Caco-2 (cell line): ENCODE results near the gene S100P. TPM values are rescaled to one million over a fixed set of nuclear protein-coding genes. Genes with fewer than 3 reads are reported as not detected.

Experiments used
- BruUV-seq: library from RNA; stranded (reverse); fragments of 400-500 nt; replicated peaks from 2 replicates; lab custom pipeline; 2021; lab: Mats Ljungman, UMichigan
- CTCF ChIA-PET: fragments of 300-600 bp; sonication (Branson Sonifier 250); formaldehyde crosslinking; loops from one replicate; lab custom pipeline; 2022; ENCODE audit warnings: antibody characterized with exemption; lab: Charles Lee
- POLR2A ChIA-PET: fragments of 300-600 bp; sonication (Branson Sonifier 250); formaldehyde crosslinking; loops from one replicate; lab custom pipeline; 2022; ENCODE audit warnings: antibody characterized with exemption; lab: Charles Lee
- DNase-seq, 2 experiments: peaks; one replicate each; pipeline versions ENCODE4 v3.0.0 to v3.0.0-alpha.2; 2020 to 2022
- H3K27me3 ChIP-seq: replicated peaks from 2 replicates; pipeline ENCODE4 v1.6.0; 2011; ENCODE audit warnings: low read length; ENCODE audit not compliant: control insufficient read depth, insufficient read depth
- H3K36me3 ChIP-seq: 2 replicates; pipeline ENCODE4 v1.5.1; 2011; ENCODE audit warnings: low read length; ENCODE audit not compliant: control insufficient read depth, insufficient read depth
- H3K4me1 ChIP-seq: fragments of 250-450 bp; sonication (Bioruptor Pico); 2 replicates; pipeline ENCODE4 v1.5.1; 2020; ENCODE audit warnings: mild to moderate bottlenecking
- H3K4me3 ChIP-seq: 2 replicates; pipeline ENCODE4 v1.5.1; 2011; ENCODE audit warnings: low read depth, mild to moderate bottlenecking, control low read depth, low read length
- H3K9me3 ChIP-seq: fragments of 250-450 bp; sonication (Bioruptor Pico); 2 replicates; pipeline ENCODE4 v1.5.1; 2020; ENCODE audit warnings: mild to moderate bottlenecking, moderate library complexity
- H3K27ac Mint-ChIP-seq: one replicate; pipeline ENCODE4 v1.8.0; 2022; ENCODE audit warnings: mixed read lengths; ENCODE audit not compliant: unreplicated experiment
- H3K27me3 Mint-ChIP-seq: one replicate; pipeline ENCODE4 v1.8.0; 2022; ENCODE audit warnings: mixed read lengths; ENCODE audit not compliant: insufficient read depth, unreplicated experiment
- H3K36me3 Mint-ChIP-seq: one replicate; pipeline ENCODE4 v1.8.0; 2022; ENCODE audit warnings: mild to moderate bottlenecking, mixed read lengths; ENCODE audit not compliant: insufficient read depth, unreplicated experiment
- H3K4me1 Mint-ChIP-seq: one replicate; pipeline ENCODE4 v1.8.0; 2022; ENCODE audit warnings: low read depth, mixed read lengths; ENCODE audit not compliant: unreplicated experiment
- H3K4me3 Mint-ChIP-seq: one replicate; pipeline ENCODE4 v1.8.0; 2022; ENCODE audit warnings: mild to moderate bottlenecking, moderate library complexity, mixed read lengths; ENCODE audit not compliant: unreplicated experiment
- H3K9me3 Mint-ChIP-seq: one replicate; pipeline ENCODE4 v1.8.0; 2022; ENCODE audit warnings: mixed read lengths; ENCODE audit not compliant: unreplicated experiment
- intact Hi-C: fragments of 100-400 bp; cut with micrococcal nuclease; formaldehyde crosslinking; loops from one replicate; pipeline ENCODE4 v1.10.0; 2022; ENCODE audit not compliant: unreplicated experiment
- total RNA-seq: library from RNA; stranded (reverse); gene quantifications from 2 replicates; pipeline ENCODE4 v1.2.3, GENCODE V29; 2022
- TF ChIP-seq, protein P1 (sequence below), 2 experiments: fragments of 200-600 bp in 1 of 2; IDR thresholded peaks; 1 replicate in 1 of 2; 2 replicates in 1 of 2; pipeline versions ENCODE4 v1.5.1 to v1.8.0; 2011 to 2022; ENCODE audit warnings: antibody characterized with exemption in 1 of 2, control low read depth in 1 of 2, inconsistent platforms in 1 of 2, low read depth in 1 of 2, low read length in 1 of 2, mild to moderate bottlenecking in 1 of 2, moderate library complexity in 1 of 2; ENCODE audit not compliant: insufficient read depth in 1 of 2, severe bottlenecking in 1 of 2, unreplicated experiment in 1 of 2

The S100P gene
- total RNA-seq, 1 experiment from 2014 or later: 96.9 TPM

DNA sequence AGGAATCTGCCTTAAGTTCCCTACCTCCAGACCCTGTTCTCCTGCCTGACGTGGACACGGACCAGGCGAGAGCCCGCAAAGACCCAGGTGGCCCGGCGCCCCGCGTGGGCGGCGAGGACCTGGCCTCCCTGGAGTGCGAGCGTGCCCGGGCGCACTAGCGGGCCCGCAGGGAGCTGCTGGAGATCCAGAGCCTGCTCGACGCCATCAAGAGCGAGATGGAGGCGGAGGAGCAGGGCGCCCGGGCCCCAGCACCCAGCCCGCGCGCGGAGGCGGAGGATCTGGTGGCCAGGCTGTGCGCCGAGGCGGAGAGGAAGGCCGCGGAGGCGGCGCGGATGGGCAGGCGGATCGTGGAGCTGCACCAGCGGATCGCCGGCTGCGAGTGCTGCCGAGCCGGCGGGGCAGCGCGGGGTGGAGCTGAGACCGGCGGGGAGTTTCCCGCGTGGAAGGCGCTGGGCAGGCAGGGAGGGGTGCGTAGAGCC lies 35.0 kb upstream of the S100P start:
- POLR2A ChIA-PET: no interaction called here
- no peaks in the 10 kb centered on the region for H3K9me3 Mint-ChIP-seq
- H3K27me3 Mint-ChIP-seq: no peaks in the 10 kb centered on the region
- Histone ChIP-seq H3K27me3 (no peaks in the 10 kb centered on the region), H3K4me1 (no peaks in the 10 kb centered on the region), H3K4me3 (no peak overlapping the region), H3K9me3 (no peaks in the 10 kb centered on the region), H3K36me3 (no peaks in the 10 kb centered on the region)
- H3K4me3 Mint-ChIP-seq: no peak overlapping the region
- H3K36me3 Mint-ChIP-seq: no peaks in the 10 kb centered on the region
- CTCF ChIA-PET: no interaction called here
- BruUV-seq: no TSS peak
- no peak for DNase-seq
- intact Hi-C loops: no loop called here
- no peaks in the 10 kb centered on the region for H3K4me1 Mint-ChIP-seq
- no peak overlapping the region for H3K27ac Mint-ChIP-seq
- TF ChIP-seq, protein P1, sequence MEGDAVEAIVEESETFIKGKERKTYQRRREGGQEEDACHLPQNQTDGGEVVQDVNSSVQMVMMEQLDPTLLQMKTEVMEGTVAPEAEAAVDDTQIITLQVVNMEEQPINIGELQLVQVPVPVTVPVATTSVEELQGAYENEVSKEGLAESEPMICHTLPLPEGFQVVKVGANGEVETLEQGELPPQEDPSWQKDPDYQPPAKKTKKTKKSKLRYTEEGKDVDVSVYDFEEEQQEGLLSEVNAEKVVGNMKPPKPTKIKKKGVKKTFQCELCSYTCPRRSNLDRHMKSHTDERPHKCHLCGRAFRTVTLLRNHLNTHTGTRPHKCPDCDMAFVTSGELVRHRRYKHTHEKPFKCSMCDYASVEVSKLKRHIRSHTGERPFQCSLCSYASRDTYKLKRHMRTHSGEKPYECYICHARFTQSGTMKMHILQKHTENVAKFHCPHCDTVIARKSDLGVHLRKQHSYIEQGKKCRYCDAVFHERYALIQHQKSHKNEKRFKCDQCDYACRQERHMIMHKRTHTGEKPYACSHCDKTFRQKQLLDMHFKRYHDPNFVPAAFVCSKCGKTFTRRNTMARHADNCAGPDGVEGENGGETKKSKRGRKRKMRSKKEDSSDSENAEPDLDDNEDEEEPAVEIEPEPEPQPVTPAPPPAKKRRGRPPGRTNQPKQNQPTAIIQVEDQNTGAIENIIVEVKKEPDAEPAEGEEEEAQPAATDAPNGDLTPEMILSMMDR (IDR thresholded peaks at IDR 0.05; ENCODE audit: insufficient read depth in 1 of 2, low read depth in 1 of 2, low read length in 1 of 2, severe bottlenecking in 1 of 2, unreplicated experiment in 1 of 2): no peak

DNA sequence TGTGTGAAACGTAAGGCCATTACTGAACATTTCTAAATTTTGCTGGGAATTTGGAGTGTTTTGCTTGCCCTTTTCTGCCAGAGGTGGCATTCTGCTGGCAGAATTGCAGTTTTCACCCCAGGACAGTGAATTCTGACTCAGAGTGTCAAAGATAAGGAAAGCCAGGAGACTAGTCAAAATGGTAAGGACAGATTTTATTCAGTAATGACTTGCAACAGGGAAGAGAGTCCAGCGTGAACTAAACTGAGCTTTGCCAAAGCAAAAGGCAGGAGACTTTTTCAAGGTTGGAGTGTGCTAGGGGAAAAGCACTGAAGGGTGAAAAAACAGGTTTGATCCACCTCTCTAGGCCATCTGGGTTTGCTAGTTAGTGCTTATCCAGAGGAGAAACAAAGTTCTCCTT lies 33.8 kb upstream of the S100P start:
- POLR2A ChIA-PET: no interaction called here
- no peaks in the 10 kb centered on the region for H3K36me3 ChIP-seq

DNA sequence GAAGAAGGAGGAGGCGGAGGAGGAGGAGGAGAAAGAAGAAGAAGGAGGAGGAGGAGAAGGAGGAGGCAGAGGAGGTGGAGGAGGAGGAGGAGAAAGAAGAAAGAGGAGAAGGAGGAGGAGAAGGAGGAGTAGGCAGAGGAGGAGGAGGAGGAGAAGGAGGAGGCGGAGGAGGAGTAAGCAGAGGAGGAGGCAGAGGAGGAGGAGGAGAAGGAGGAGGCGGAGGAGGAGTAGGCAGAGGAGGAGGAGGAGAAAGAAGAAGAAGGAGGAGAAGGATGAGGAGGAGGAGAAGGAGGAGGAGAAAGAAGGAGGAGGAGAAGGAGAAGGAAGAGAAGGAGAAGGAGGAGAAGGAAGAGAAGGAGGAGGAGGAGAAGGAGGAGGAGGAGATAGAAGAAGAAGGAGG lies 33.2 kb upstream of the S100P start:
- no peak overlapping the region for H3K4me3 Mint-ChIP-seq
- H3K27me3 Mint-ChIP-seq: no peaks in the 10 kb centered on the region
- Histone ChIP-seq H3K4me3 (no peak overlapping the region), H3K4me1 (no peaks in the 10 kb centered on the region), H3K36me3 (no peaks in the 10 kb centered on the region), H3K9me3 (no peaks in the 10 kb centered on the region), H3K27me3 (no peaks in the 10 kb centered on the region)
- ChIA-PET POLR2A (no interaction called here), CTCF (no interaction called here)
- no TSS peak for BruUV-seq
- H3K36me3 Mint-ChIP-seq: no peaks in the 10 kb centered on the region
- H3K27ac Mint-ChIP-seq: no peak overlapping the region
- DNase-seq: no peak
- no peaks in the 10 kb centered on the region for H3K9me3 Mint-ChIP-seq
- TF ChIP-seq, protein P1 (IDR thresholded peaks at IDR 0.05; ENCODE audit: insufficient read depth in 1 of 2, low read depth in 1 of 2, low read length in 1 of 2, severe bottlenecking in 1 of 2, unreplicated experiment in 1 of 2): no peak
- intact Hi-C loops: no loop called here
- H3K4me1 Mint-ChIP-seq: no peaks in the 10 kb centered on the region

More for the DNA sequence above, 33.8 kb upstream of the S100P start:
- H3K4me1 Mint-ChIP-seq: no peaks in the 10 kb centered on the region
- Histone ChIP-seq H3K27me3 (no peaks in the 10 kb centered on the region), H3K4me3 (no peak overlapping the region), H3K9me3 (no peaks in the 10 kb centered on the region), H3K4me1 (no peaks in the 10 kb centered on the region)
- TF ChIP-seq, protein P1 (IDR thresholded peaks at IDR 0.05; ENCODE audit: insufficient read depth in 1 of 2, low read depth in 1 of 2, low read length in 1 of 2, severe bottlenecking in 1 of 2, unreplicated experiment in 1 of 2): no peak
- CTCF ChIA-PET: no interaction called here
- H3K27ac Mint-ChIP-seq: no peak overlapping the region
- no peaks in the 10 kb centered on the region for H3K36me3 Mint-ChIP-seq
- no peak for DNase-seq
- intact Hi-C loops: no loop called here
- no peaks in the 10 kb centered on the region for H3K9me3 Mint-ChIP-seq
- no peak overlapping the region for H3K4me3 Mint-ChIP-seq
- no peaks in the 10 kb centered on the region for H3K27me3 Mint-ChIP-seq
- no TSS peak for BruUV-seq
